Fibroblast of pulmonary artery (primary cell): ENCODE results near the gene TRIM17.

Source experiments
- DNase-seq: peaks from one replicate; pipeline ENCODE4 v3.0.0-alpha.2; 2010; ENCODE audit warnings: low read depth
- H3K4me3 ChIP-seq: replicated peaks from 2 replicates; pipeline ENCODE4 v1.5.1; 2011; ENCODE audit warnings: low read depth, mild to moderate bottlenecking, control low read depth, low read length, moderate library complexity
- CTCF ChIP-seq: IDR thresholded peaks from 2 replicates; pipeline ENCODE4 v1.5.1; 2011; ENCODE audit warnings: mild to moderate bottlenecking, control low read depth, low read length, inconsistent platforms; ENCODE audit errors: missing control alignments

Gene TRIM17

GRCh38 chr1:228391411-228392020 is 25.1 kb downstream of the TRIM17 start:
- DNase-seq: no peak
- no peak for TF ChIP-seq CTCF
- H3K4me3 ChIP-seq: no peak overlapping the region

GRCh38 chr1:228390649-228391048 is 26.0 kb downstream of the TRIM17 start:
- no peak for DNase-seq
- no peak for TF ChIP-seq CTCF
- no peak overlapping the region for H3K4me3 ChIP-seq

GRCh38 chr1:228387321-228387720 is 29.3 kb downstream of the TRIM17 start:
- TF ChIP-seq CTCF: no peak
- no peak for DNase-seq
- no peak overlapping the region for H3K4me3 ChIP-seq

GRCh38 chr1:228385232-228385631 is 31.4 kb downstream of the TRIM17 start:
- H3K4me3 ChIP-seq: no peak overlapping the region
- TF ChIP-seq CTCF: no peak
- no peak for DNase-seq

GRCh38 chr1:228383773-228384172 is 32.9 kb downstream of the TRIM17 start:
- no peak overlapping the region for H3K4me3 ChIP-seq
- no peak for TF ChIP-seq CTCF
- DNase-seq: no peak

- DNase-seq: no peak
- no peak overlapping the region for H3K4me3 ChIP-seq
- TF ChIP-seq CTCF: no peak
Observed at GRCh38 chr1:228381356-228381755, 35.3 kb downstream of the TRIM17 start.

- no peak for DNase-seq
- no peak overlapping the region for H3K4me3 ChIP-seq
- TF ChIP-seq CTCF: no peak
Observed at GRCh38 chr1:228379666-228380065, 37.0 kb downstream of the TRIM17 start.
